ENCODE results near the gene GRB10.

The GRB10 gene

DNA sequence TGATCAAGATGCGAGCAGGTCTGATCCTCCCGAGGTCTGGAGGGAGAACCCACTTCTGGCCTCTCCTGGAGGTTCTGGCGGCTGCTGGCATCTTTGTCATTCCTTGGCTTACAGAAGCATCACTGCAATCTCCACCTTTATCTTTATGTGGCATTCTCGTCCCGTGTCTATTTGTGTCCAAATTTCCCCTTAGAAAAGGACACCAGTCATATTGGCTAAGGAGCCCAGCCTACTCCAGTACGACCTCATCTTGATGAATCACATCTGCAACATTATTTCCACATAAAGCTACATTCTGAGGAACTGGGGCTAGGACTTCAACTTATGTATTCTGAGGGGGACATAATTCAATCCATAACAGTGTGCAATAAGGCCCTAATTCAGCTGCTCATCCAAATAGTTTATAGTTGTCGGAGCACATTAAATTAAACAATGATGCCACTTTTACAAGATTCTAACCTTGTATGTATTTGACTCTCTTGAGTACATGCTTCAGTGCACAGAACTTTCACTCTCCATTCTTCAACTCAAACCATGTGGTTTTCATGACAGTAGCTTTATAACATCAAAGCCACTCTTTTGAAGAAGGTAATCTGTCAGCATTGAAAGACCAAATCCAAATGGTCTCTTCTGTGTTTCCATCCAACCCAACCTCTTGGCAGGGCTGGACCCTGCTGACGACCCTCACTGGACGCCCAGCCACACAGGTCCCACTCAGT, 131.3 kb downstream of the GRB10 start:
- Histone ChIP-seq H3K27ac (no peak overlapping the region), H3K27me3 (ENCODE audit: insufficient read depth, low read depth, severe bottlenecking) (no peaks in the 10 kb centered on the region), H3K9me3 (ENCODE audit: severe bottlenecking) (no peaks in the 10 kb centered on the region), H3K36me3 (no peaks in the 10 kb centered on the region), H3K4me3 (ENCODE audit: low read depth, low read length) (no peak overlapping the region)
- TF ChIP-seq, protein P1, sequence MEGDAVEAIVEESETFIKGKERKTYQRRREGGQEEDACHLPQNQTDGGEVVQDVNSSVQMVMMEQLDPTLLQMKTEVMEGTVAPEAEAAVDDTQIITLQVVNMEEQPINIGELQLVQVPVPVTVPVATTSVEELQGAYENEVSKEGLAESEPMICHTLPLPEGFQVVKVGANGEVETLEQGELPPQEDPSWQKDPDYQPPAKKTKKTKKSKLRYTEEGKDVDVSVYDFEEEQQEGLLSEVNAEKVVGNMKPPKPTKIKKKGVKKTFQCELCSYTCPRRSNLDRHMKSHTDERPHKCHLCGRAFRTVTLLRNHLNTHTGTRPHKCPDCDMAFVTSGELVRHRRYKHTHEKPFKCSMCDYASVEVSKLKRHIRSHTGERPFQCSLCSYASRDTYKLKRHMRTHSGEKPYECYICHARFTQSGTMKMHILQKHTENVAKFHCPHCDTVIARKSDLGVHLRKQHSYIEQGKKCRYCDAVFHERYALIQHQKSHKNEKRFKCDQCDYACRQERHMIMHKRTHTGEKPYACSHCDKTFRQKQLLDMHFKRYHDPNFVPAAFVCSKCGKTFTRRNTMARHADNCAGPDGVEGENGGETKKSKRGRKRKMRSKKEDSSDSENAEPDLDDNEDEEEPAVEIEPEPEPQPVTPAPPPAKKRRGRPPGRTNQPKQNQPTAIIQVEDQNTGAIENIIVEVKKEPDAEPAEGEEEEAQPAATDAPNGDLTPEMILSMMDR (IDR thresholded peaks at IDR 0.05; ENCODE audit: low read depth, low read length): no peak
- DNase-seq: no peak

DNA sequence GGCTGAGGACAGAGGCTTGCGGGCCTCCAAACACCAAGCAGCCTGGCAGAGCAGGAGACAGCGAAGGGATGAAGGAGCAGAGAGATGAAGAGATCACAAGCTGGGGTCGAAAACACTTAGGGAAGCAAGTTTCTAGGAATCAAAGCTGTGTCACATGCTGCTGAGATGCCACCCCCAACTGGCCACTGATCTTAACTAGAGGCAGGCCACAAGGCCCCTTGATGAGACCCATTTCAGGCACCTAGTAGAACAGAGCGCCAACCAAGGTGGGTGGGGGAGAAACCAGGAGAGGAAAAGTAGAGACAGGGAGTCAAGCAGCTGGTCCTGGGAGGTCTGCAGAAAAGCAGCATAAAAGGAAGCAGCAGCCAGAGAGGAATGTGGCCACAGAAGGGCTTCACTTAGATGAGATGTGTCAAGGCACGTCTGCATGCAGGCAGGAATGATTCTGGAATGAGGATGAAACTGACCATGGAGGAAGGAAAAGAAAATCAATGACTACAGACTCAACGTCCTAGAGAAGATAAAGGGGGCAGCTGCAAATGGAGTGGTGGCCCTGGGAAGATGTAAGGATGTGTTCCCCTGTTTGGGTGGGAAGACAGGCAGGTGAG, 132.5 kb downstream of the GRB10 start:
- TF ChIP-seq, protein P1 (IDR thresholded peaks at IDR 0.05; ENCODE audit: low read depth, low read length): no peak
- no peaks in the 10 kb centered on the region for H3K36me3 ChIP-seq
- DNase-seq: no peak
- no peaks in the 10 kb centered on the region for H3K27me3 ChIP-seq (ENCODE audit: insufficient read depth, low read depth, severe bottlenecking)
- H3K4me3 ChIP-seq (ENCODE audit: low read depth, low read length): no peak overlapping the region
- H3K27ac ChIP-seq: no peak overlapping the region
- H3K9me3 ChIP-seq (ENCODE audit: severe bottlenecking): no peaks in the 10 kb centered on the region

DNA sequence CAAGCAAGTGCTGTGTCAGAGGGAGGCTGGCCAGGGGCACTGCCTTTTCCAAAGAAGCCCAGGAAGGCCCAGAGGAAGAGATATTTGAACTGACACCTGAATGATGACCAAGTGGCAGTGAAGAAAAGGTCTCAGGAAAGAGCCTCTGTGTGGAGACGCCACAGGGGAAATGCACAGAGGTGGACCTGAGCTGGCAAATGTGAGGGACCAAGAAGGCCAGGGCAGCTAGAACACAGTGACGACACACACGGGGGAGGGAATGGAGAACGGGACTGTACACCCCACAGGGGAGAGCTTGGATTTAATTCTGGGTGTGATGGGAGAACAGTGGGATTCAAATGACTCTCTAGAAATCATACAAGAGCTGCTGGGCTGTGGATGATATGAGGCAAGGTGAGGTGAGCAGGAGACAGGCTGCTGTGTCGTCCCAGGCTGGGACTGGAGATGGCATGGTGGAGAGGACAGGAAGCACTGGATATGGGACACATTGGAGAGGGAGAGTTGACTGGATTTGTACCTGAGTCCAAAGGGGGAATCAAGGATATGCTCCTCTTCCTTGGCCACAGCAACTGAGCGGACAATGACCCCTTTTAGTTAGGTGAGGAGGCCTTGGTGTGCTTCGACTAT, 133.3 kb downstream of the GRB10 start:
- no peaks in the 10 kb centered on the region for H3K36me3 ChIP-seq
- no peak for DNase-seq
- H3K9me3 ChIP-seq (ENCODE audit: severe bottlenecking): no peaks in the 10 kb centered on the region
- H3K4me3 ChIP-seq (ENCODE audit: low read depth, low read length): no peak overlapping the region
- H3K27me3 ChIP-seq (ENCODE audit: insufficient read depth, low read depth, severe bottlenecking): no peaks in the 10 kb centered on the region
- TF ChIP-seq, protein P1 (IDR thresholded peaks at IDR 0.05; ENCODE audit: low read depth, low read length): no peak
- no peak overlapping the region for H3K27ac ChIP-seq

DNA sequence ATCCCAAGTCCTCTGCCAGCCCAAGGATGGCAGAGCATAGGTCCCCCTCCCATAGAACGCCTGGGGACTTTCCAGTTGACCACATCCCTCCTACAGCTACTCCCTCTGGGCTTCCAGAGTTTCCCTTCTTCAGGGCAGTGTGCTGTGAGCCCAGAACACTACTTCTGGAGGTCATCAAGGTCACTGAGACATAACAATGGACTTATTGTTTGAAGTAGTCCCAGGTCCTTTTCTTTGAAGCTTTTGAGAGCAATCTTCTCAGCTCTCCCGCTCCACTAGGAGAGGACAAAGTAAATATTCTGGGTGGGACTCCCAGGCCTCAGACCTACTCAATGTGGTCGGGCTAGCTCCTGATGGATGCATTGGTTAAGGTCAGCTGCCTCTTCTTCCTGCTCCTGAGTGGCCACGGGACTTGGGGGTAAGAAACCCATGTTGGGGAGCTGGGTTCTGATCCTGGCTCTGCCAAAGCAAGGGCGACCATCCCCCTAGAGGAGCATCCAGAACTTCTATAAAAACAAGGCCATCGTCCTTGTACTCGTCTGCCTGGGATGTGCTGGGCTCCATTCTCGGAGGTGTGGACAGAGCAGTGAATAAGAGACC, 134.0 kb downstream of the GRB10 start:
- Histone ChIP-seq H3K4me3 (ENCODE audit: low read depth, low read length) (no peak overlapping the region), H3K36me3 (no peaks in the 10 kb centered on the region), H3K9me3 (ENCODE audit: severe bottlenecking) (no peaks in the 10 kb centered on the region), H3K27ac (no peak overlapping the region), H3K27me3 (ENCODE audit: insufficient read depth, low read depth, severe bottlenecking) (no peaks in the 10 kb centered on the region)
- DNase-seq: no peak
- TF ChIP-seq, protein P1 (IDR thresholded peaks at IDR 0.05; ENCODE audit: low read depth, low read length): no peak

DNA sequence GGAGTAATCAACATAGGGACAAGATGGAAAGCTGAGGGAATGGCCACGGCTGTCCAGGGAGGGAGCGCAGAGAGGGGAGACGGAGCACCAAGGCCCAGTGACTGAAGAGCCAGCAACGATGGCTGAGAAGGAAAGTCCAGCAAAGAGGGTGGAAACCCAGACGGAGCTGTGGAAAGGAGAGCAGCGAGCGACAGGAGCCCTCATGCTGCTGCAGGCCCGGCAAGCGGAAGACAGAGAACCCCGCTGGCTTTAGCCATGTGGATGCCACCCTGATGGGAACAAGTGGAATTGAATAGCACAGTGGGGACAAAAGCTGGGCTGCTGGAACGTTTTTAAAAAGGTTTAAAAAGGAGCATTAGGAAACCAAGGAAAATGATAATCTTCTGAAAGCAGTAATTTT, 134.6 kb downstream of the GRB10 start:
- Histone ChIP-seq H3K4me3 (ENCODE audit: low read depth, low read length) (no peak overlapping the region), H3K27ac (no peak overlapping the region), H3K36me3 (no peaks in the 10 kb centered on the region), H3K9me3 (ENCODE audit: severe bottlenecking) (no peaks in the 10 kb centered on the region), H3K27me3 (ENCODE audit: insufficient read depth, low read depth, severe bottlenecking) (no peaks in the 10 kb centered on the region)
- TF ChIP-seq, protein P1 (IDR thresholded peaks at IDR 0.05; ENCODE audit: low read depth, low read length): no peak
- DNase-seq: no peak
